Prostate gland (tissue), 2 donors: Measurements from ENCODE around the gene FAM193B.

Experiments used
- POLR2A ChIP-seq: fragments of 450-650 bp; IDR thresholded peaks from one replicate; pipeline ENCODE4 v1.6.1; 2016; ENCODE audit warnings: antibody characterized with exemption, mild to moderate bottlenecking
- POLR2AphosphoS5 ChIP-seq: sonication (generic); formaldehyde crosslinking; IDR thresholded peaks from one replicate; pipeline ENCODE4 v1.6.1; 2017; ENCODE audit warnings: antibody characterized with exemption
- TF ChIP-seq, protein P1 (sequence below), 4 experiments: fragments of 200-600 bp in 2 of 4; fragments of 450-650 bp in 2 of 4; sonication (generic) in 2 of 4; IDR thresholded peaks; 1 replicate in 3 of 4; 2 replicates in 1 of 4; pipeline ENCODE4 v1.5.1; 2016 to 2019; ENCODE audit warnings: antibody characterized with exemption in 4 of 4, mild to moderate bottlenecking in 2 of 4, moderate library complexity in 2 of 4

DNA sequence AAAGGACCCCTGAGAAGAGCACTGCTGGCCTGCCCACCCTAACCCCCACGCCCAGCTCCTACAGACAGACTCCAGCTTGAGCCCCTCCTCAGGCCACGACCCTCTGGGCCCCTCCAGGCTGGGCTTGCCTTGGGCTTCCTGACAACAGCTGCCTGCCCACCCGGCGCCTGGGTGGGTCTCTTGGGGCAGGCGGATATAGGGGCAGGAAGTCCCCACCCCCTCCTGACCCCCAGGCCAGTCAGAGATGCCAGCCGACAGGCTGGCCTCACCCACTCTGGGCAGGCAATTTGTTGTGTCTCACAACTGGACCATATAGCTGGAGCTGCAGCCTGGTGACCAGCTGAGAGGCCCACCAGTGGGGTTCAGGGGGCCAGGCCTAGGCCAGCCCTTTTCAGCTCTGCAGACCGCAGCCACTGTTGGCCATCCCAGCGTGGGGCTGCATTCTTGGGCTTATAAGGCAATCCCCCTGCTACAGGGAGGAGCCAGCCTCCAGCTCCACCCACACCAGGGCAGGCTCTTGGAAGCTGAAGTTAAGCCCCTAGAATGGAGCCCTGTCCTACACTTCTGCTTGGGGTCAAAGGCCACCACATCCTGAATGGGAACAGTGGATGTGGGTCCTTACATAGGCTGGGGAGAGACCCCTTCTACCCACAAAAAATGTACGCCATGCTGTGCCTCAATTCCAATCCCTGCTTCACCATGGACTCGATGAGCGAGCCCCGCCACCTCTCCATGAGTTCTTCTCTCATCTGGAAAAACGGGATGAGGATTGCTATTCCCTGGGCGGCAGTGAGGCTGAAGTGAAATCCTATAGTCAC lies 58.9 kb downstream of the FAM193B start:
- TF ChIP-seq, protein P1, sequence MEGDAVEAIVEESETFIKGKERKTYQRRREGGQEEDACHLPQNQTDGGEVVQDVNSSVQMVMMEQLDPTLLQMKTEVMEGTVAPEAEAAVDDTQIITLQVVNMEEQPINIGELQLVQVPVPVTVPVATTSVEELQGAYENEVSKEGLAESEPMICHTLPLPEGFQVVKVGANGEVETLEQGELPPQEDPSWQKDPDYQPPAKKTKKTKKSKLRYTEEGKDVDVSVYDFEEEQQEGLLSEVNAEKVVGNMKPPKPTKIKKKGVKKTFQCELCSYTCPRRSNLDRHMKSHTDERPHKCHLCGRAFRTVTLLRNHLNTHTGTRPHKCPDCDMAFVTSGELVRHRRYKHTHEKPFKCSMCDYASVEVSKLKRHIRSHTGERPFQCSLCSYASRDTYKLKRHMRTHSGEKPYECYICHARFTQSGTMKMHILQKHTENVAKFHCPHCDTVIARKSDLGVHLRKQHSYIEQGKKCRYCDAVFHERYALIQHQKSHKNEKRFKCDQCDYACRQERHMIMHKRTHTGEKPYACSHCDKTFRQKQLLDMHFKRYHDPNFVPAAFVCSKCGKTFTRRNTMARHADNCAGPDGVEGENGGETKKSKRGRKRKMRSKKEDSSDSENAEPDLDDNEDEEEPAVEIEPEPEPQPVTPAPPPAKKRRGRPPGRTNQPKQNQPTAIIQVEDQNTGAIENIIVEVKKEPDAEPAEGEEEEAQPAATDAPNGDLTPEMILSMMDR (IDR thresholded peaks at IDR 0.05), result no peak
- TF ChIP-seq POLR2AphosphoS5, result peak; percentile 50
- no peak for TF ChIP-seq POLR2A
